ENCODE results near the gene TSBP1. TPM values are rescaled to one million over a fixed set of nuclear protein-coding genes. Genes with fewer than 3 reads are reported as not detected.

The TSBP1 gene, protein sequence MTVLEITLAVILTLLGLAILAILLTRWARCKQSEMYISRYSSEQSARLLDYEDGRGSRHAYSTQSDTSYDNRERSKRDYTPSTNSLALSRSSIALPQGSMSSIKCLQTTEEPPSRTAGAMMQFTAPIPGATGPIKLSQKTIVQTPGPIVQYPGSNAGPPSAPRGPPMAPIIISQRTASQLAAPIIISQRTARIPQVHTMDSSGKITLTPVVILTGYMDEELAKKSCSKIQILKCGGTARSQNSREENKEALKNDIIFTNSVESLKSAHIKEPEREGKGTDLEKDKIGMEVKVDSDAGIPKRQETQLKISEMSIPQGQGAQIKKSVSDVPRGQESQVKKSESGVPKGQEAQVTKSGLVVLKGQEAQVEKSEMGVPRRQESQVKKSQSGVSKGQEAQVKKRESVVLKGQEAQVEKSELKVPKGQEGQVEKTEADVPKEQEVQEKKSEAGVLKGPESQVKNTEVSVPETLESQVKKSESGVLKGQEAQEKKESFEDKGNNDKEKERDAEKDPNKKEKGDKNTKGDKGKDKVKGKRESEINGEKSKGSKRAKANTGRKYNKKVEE
- total RNA-seq, result not detected in 2 replicates
- long read RNA-seq, result 0 reads

DNA sequence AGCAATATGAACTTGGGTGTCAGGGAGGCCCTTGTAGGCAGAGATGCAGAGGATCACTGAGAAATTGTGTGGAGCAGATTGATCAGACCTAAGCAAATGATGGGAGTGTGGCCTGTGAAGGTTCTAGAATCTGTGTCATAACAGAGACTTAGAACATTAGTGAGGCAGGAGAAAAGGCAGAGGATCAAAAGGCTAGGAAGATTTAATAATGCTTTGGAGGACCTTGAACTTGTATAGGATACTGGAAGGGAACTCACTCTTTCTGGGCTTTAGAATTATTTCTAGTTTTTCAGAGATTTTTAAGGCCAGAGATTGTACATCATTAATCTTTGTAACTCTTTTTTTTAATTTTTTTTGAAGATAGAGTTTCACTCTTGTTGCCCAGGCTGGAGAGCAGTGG, at the start of gene TSBP1:
TSS of gene TSBP1 (minus strand) at position 101 of the 400 bp plus-strand sequence. CDS start 197 bp downstream, outside the sequence.
- Mint-ChIP-seq H3K4me3 (ENCODE audit: unreplicated experiment) (no peak within 1 kb of the TSS), H3K9me3 (ENCODE audit: unreplicated experiment) (no peaks in the 10 kb centered on the region), H3K36me3 (ENCODE audit: unreplicated experiment) (no peaks in the 10 kb centered on the region), H3K27me3 (ENCODE audit: unreplicated experiment) (peaks cover 4% of the 10 kb centered on the region), H3K4me1 (ENCODE audit: unreplicated experiment) (no peaks in the 10 kb centered on the region), H3K27ac (ENCODE audit: unreplicated experiment) (no peak within 1 kb of the TSS)
- TF ChIP-seq, protein P1, sequence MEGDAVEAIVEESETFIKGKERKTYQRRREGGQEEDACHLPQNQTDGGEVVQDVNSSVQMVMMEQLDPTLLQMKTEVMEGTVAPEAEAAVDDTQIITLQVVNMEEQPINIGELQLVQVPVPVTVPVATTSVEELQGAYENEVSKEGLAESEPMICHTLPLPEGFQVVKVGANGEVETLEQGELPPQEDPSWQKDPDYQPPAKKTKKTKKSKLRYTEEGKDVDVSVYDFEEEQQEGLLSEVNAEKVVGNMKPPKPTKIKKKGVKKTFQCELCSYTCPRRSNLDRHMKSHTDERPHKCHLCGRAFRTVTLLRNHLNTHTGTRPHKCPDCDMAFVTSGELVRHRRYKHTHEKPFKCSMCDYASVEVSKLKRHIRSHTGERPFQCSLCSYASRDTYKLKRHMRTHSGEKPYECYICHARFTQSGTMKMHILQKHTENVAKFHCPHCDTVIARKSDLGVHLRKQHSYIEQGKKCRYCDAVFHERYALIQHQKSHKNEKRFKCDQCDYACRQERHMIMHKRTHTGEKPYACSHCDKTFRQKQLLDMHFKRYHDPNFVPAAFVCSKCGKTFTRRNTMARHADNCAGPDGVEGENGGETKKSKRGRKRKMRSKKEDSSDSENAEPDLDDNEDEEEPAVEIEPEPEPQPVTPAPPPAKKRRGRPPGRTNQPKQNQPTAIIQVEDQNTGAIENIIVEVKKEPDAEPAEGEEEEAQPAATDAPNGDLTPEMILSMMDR (IDR thresholded peaks at IDR 0.05), result no peak
- no peak for DNase-seq (ENCODE audit: extremely low spot score, unreplicated experiment)

DNA sequence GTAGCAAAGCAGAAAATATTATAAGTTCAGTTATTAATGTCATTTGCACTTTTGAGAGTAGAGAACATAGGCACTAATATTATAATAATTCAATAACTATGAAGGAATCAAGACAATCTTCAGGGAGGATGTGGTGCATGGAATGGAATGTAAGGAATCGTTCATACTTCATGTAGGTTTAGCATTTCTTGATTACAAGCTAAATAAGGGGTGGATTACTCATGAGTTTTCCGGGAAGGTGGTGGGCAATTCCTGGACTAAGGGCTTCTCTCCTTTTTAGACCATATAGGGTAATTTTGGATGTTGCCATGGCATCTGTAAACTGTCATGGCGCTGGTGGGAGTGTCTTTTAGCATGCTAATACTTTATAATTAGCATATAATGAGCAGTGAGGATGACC, 44.3 kb upstream of the TSBP1 start:
- TF ChIP-seq, protein P1 (IDR thresholded peaks at IDR 0.05), result no peak
- Mint-ChIP-seq H3K36me3 (ENCODE audit: unreplicated experiment) (no peaks in the 10 kb centered on the region), H3K27ac (ENCODE audit: unreplicated experiment) (no peak overlapping the region), H3K4me3 (ENCODE audit: unreplicated experiment) (no peak overlapping the region), H3K9me3 (ENCODE audit: unreplicated experiment) (no peaks in the 10 kb centered on the region), H3K4me1 (ENCODE audit: unreplicated experiment) (peaks cover 3% of the 10 kb centered on the region), H3K27me3 (ENCODE audit: unreplicated experiment) (peaks cover 63% of the 10 kb centered on the region)
- DNase-seq (ENCODE audit: extremely low spot score, unreplicated experiment), result no peak

DNA sequence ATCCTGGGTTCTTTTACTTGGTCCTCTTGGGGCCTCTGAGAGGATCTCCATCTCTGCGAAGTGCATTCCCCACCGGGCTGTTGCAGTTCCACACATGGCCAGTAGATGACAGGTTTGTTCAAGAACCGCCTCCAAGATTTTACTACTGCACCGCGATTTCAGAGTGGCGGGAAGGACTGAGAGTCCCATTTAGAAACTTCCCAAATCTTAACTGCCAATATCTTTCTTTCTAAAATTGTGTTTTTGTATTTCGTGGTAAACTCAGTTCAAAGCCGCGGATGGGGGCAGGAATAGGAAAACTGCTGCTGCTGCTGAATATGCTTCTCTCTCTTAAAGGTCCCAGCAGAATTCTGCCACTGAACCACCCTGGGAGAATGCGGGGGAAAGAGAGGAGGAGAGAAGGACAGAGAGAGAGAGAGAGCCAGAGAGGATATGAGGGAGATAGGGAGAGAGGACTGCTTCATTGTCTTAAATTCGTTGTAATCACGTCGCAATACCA, 43.9 kb upstream of the TSBP1 start:
- no peaks in the 10 kb centered on the region for H3K36me3 Mint-ChIP-seq (ENCODE audit: unreplicated experiment)
- H3K27me3 Mint-ChIP-seq (ENCODE audit: unreplicated experiment), result peaks cover 61% of the 10 kb centered on the region
- peaks cover 3% of the 10 kb centered on the region for H3K4me1 Mint-ChIP-seq (ENCODE audit: unreplicated experiment)
- TF ChIP-seq, protein P1 (IDR thresholded peaks at IDR 0.05), result peak; percentile 89
- no peak for DNase-seq (ENCODE audit: extremely low spot score, unreplicated experiment)
- H3K27ac Mint-ChIP-seq (ENCODE audit: unreplicated experiment), result no peak overlapping the region
- no peak overlapping the region for H3K4me3 Mint-ChIP-seq (ENCODE audit: unreplicated experiment)
- no peaks in the 10 kb centered on the region for H3K9me3 Mint-ChIP-seq (ENCODE audit: unreplicated experiment)

DNA sequence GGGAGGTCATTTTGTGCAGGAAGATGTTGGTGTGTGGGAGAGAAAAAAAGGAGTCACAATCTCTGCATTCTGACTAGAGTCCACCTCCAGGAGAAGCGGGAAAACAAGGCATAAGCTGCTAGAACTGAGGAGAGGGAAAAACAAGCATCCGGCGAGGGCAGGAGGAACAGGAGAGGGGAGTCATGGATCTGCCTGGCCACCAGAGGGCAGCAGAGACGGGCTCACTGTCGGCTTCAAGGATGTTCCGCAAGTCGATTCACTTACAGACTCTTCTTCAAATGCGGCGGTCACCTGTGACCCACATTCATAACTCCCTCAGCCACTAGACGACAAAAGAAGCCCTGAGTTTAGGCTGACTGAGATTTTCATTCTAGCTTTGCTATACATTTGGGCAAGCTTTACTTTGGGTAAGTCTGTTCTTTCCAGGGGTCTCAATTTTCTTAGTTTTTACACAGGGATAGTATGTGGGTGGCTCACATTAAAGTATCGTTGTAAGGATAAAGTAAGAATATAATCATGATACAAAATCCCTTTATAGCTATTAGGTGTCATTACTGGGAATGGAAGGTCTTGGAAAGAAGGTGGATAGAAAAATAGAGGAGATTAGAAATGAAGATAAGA, 41.8 kb upstream of the TSBP1 start:
- H3K4me1 Mint-ChIP-seq (ENCODE audit: unreplicated experiment), result peaks cover 3% of the 10 kb centered on the region
- no peak overlapping the region for H3K4me3 Mint-ChIP-seq (ENCODE audit: unreplicated experiment)
- no peaks in the 10 kb centered on the region for H3K9me3 Mint-ChIP-seq (ENCODE audit: unreplicated experiment)
- peaks cover 53% of the 10 kb centered on the region for H3K27me3 Mint-ChIP-seq (ENCODE audit: unreplicated experiment)
- DNase-seq (ENCODE audit: extremely low spot score, unreplicated experiment), result peak; percentile 91
- TF ChIP-seq, protein P1 (IDR thresholded peaks at IDR 0.05), result peak; percentile 94
- no peak overlapping the region for H3K27ac Mint-ChIP-seq (ENCODE audit: unreplicated experiment)
- H3K36me3 Mint-ChIP-seq (ENCODE audit: unreplicated experiment), result no peaks in the 10 kb centered on the region

Data from osteocyte (in vitro differentiated cells).